ENCODE results near the gene SMIM44. TPM values are rescaled to one million over a fixed set of nuclear protein-coding genes. Genes with fewer than 3 reads are reported as not detected.
A peak's percentile ranks its signal among the peaks of the same experiment; 100 is the strongest.

SMIM44 gene
- total RNA-seq, 1 donor from 2014 or later: not detected

DNA sequence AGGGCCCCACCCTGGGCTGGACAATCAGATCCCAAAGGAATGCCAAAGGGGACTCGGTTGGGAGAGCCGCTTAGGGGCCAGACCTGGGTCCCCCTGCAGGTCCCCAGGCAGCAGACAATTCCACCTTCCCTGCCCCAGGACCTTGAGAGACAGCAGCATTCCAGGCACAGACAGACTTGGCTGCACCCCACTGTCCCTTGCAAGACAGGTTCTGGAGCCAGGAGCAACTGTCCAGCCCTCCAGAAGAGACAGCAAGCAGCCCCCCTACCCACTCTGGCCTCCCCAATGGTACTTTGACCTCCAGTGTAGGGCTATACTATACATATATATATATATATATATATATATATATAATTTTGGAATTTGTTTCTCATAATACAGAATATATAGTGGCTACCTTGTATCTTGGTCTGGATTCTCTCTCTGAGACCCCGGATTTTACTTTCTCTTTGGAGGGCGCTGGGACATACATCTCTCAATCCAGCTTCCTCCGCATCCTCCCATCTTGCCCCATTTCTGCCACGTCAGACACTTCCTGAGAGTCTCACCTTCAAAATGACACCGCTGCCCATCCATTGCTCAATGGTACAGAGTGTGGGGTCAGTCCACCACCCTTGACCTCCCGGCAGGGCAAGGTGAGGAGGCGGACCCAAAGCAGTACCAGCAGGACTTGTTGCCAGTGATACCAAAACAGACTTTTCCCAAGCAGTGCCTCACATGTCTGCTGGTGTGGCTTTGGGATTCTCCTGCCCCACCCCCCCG lies 15.6 kb downstream of the SMIM44 start:
- TF ChIP-seq, protein P1, sequence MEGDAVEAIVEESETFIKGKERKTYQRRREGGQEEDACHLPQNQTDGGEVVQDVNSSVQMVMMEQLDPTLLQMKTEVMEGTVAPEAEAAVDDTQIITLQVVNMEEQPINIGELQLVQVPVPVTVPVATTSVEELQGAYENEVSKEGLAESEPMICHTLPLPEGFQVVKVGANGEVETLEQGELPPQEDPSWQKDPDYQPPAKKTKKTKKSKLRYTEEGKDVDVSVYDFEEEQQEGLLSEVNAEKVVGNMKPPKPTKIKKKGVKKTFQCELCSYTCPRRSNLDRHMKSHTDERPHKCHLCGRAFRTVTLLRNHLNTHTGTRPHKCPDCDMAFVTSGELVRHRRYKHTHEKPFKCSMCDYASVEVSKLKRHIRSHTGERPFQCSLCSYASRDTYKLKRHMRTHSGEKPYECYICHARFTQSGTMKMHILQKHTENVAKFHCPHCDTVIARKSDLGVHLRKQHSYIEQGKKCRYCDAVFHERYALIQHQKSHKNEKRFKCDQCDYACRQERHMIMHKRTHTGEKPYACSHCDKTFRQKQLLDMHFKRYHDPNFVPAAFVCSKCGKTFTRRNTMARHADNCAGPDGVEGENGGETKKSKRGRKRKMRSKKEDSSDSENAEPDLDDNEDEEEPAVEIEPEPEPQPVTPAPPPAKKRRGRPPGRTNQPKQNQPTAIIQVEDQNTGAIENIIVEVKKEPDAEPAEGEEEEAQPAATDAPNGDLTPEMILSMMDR (IDR thresholded peaks at IDR 0.05): no peak
- TF ChIP-seq POLR2AphosphoS5 (IDR thresholded peaks at IDR 0.05; ENCODE audit: insufficient read depth in 1 of 2, low read depth in 1 of 2) (no peak), POLR2A (IDR thresholded peaks at IDR 0.05) (no peak)
- H3K9me3 ChIP-seq: no peaks in the 10 kb centered on the region
- intact Hi-C loops (cut with DNase I): no loop called here
- H3K4me1 ChIP-seq: peaks cover 22% of the 10 kb centered on the region
- no peak overlapping the region for H3K4me3 ChIP-seq
- peak overlapping the region; percentile 68 for H3K27ac ChIP-seq
- DNase-seq (ENCODE audit: extremely low spot score in 2 of 2): no peak
- H3K36me3 ChIP-seq: peaks cover 0 to 14% of the 10 kb centered on the region in 2 donors
- no peaks in the 10 kb centered on the region for H3K27me3 ChIP-seq

DNA sequence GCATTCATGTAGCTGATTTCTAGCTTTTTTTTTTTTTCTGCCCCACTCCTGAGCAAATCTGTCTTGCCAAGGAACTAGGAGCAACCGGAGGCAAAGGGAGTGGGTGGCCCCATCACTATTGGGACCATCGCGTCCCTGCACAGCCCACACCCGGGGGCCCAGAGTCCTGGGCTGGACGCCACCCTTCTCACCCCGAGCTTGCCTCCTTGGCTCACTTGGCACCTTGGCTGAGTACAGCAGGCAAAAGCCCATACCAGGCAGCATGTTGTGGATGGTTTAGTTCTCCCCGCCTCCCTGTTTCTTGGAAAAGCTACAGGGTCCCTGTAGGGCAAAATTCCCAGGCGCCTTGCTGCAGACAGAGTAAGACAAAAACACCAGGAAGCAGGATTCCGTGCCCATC lies 16.6 kb downstream of the SMIM44 start:
- Histone ChIP-seq H3K27ac (peak overlapping the region; percentile 68), H3K27me3 (no peaks in the 10 kb centered on the region)
- intact Hi-C loops (cut with DNase I): no loop called here

DNA sequence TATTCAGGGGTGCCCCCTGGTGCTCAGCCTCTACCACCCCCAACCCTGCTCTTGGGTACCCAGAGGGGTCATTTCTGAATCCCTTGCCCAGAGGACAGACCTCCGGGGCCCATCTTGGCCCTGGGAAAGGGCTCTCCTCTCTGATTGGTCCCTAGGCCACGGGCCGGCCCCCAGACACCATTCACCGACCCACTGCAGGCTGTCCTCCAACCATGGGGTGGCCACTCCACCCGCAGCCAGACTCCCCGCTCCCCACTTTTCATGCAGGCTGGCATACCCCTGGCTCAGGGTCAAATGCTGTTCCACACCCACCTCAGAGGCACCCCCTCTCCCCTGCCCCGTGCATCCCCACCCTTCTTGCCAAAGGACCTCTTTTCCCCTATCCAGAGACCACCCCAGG lies 17.7 kb downstream of the SMIM44 start:
- Histone ChIP-seq H3K27me3 (no peaks in the 10 kb centered on the region), H3K9me3 (no peaks in the 10 kb centered on the region), H3K36me3 (peaks cover 0 to 20% of the 10 kb centered on the region in 2 donors), H3K27ac (peak overlapping the region; percentile 68), H3K4me1 (peaks cover 15% of the 10 kb centered on the region), H3K4me3 (no peak overlapping the region)
- no peak for DNase-seq (ENCODE audit: extremely low spot score in 2 of 2)
- intact Hi-C loops (cut with DNase I): no loop called here
- no peak for TF ChIP-seq POLR2AphosphoS5 (IDR thresholded peaks at IDR 0.05; ENCODE audit: insufficient read depth in 1 of 2, low read depth in 1 of 2)

More for the DNA sequence above, 16.6 kb downstream of the SMIM44 start:
- H3K4me3 ChIP-seq: no peak overlapping the region
- H3K9me3 ChIP-seq: no peaks in the 10 kb centered on the region
- peaks cover 0 to 15% of the 10 kb centered on the region in 2 donors for H3K36me3 ChIP-seq
- no peak for DNase-seq (ENCODE audit: extremely low spot score in 2 of 2)
- TF ChIP-seq, protein P1 (IDR thresholded peaks at IDR 0.05): no peak
- TF ChIP-seq POLR2A (IDR thresholded peaks at IDR 0.05): no peak
- H3K4me1 ChIP-seq: peaks cover 22% of the 10 kb centered on the region

DNA sequence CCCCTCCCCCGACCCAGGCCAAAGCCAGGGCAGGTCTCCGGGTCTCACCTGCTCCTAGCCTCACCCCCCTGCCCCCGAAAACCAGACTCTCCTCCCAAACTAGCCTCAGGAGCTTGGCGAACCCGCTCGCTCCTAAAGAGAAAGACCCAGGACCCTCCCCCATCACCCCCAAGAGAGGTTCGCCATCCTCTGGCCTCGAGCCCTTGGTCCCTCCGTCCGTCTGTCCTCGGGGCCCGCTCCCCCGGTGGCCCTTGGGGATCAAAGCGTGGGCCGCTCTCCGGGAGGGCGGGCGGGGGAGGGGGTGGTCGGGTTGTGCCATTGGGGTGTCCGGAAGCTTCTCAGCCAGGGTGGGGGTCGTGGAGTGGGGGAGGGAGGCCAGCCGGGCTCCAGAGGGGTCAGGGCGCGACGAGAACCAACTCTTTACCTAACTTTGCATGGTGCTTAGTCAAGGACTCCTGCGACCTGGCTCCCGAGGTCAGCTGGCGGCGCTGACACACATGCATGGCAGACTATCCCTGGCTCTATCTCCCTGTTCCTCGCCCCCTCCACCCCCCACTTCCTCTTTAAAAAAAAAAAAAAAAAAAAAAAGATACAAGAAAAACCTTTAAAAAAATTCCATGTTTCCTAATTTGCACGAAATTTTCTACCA lies 18.5 kb downstream of the SMIM44 start:
- intact Hi-C loops (cut with DNase I): no loop called here

DNA sequence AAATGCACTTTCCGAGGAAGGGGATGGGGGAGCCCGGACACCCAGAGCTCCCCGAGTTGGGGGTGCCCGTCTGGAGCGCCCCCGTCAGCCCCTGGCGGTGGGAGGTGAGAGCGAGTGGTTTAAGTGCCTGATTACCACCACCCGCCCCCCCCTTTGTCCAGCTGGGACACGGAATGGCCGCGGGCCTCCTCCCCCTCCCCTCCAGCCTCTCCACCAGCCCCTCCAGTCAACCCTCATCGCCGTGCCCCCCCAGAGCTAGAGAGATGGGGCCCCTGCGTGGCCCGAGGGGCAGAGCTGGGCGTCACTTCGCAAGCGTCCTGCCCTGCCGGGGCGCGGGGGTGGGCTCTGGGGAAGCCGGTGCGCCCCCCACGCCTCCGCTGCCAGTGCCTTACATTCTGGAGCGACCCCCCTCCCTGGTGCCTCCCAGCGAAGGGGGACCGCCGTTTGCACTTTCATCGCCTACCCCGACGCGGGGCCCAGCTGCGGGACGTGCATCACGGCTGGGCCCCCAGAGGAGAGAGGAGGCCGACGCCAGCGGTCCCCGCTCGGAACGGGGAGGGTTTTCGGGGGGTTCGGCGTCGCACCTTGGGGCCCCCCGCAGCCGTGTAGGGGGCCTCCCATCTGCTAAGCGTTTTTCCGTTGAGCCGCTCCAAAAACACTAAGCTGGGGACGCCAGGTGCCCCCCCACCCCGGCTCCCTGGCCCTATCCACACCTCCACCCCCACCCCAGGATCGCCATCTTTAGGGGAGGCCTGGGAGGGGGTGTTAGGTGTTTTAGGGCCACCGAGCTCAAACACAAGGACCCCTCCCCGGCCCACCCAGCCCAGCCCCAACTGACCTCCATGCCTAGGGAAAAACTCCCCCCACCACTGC lies 19.3 kb downstream of the SMIM44 start:
- intact Hi-C loops (cut with DNase I): no loop called here
- TF ChIP-seq POLR2AphosphoS5 (IDR thresholded peaks at IDR 0.05; ENCODE audit: insufficient read depth in 1 of 2, low read depth in 1 of 2): peak in 1 of 2 donors; percentile 28
- TF ChIP-seq POLR2A (IDR thresholded peaks at IDR 0.05): no peak
- TF ChIP-seq, protein P1 (IDR thresholded peaks at IDR 0.05): no peak
- no peaks in the 10 kb centered on the region for H3K9me3 ChIP-seq
- H3K27ac ChIP-seq: peak overlapping the region; percentile 69
- H3K27me3 ChIP-seq: no peaks in the 10 kb centered on the region
- H3K36me3 ChIP-seq: peaks cover 0 to 20% of the 10 kb centered on the region in 2 donors
- no peak overlapping the region for H3K4me3 ChIP-seq
- DNase-seq (ENCODE audit: extremely low spot score in 2 of 2): no peak
- H3K4me1 ChIP-seq: peaks cover 30% of the 10 kb centered on the region

More for the DNA sequence above, 18.5 kb downstream of the SMIM44 start:
- Histone ChIP-seq H3K4me3 (no peak overlapping the region), H3K9me3 (no peaks in the 10 kb centered on the region), H3K27me3 (no peaks in the 10 kb centered on the region), H3K4me1 (peaks cover 22% of the 10 kb centered on the region), H3K27ac (peak overlapping the region; percentile 69), H3K36me3 (peaks cover 0 to 20% of the 10 kb centered on the region in 2 donors)
- DNase-seq (ENCODE audit: extremely low spot score in 2 of 2): no peak
- TF ChIP-seq POLR2AphosphoS5 (IDR thresholded peaks at IDR 0.05; ENCODE audit: insufficient read depth in 1 of 2, low read depth in 1 of 2): no peak
- TF ChIP-seq POLR2A (IDR thresholded peaks at IDR 0.05): no peak
- TF ChIP-seq, protein P1 (IDR thresholded peaks at IDR 0.05): no peak
